Esophagus squamous epithelium (tissue), 4 donors: ENCODE results near the gene CACFD1.

Source experiments
- POLR2A ChIP-seq, 4 donors: fragments of 450-650 bp; IDR thresholded peaks; one replicate each; pipeline ENCODE4 v1.6.1; 2017; ENCODE audit warnings: antibody characterized with exemption in 4 of 4, mild to moderate bottlenecking in 4 of 4, moderate library complexity in 3 of 4
- TF ChIP-seq, protein P1 (sequence below), 6 experiments: fragments of 450-650 bp in 4 of 6; fragments of 200-600 bp in 2 of 6; sonication (generic) in 2 of 6; IDR thresholded peaks; one replicate each; pipeline ENCODE4 v1.5.1; 2016 to 2019; ENCODE audit warnings: antibody characterized with exemption in 6 of 6, mild to moderate bottlenecking in 4 of 6, moderate library complexity in 4 of 6

DNA sequence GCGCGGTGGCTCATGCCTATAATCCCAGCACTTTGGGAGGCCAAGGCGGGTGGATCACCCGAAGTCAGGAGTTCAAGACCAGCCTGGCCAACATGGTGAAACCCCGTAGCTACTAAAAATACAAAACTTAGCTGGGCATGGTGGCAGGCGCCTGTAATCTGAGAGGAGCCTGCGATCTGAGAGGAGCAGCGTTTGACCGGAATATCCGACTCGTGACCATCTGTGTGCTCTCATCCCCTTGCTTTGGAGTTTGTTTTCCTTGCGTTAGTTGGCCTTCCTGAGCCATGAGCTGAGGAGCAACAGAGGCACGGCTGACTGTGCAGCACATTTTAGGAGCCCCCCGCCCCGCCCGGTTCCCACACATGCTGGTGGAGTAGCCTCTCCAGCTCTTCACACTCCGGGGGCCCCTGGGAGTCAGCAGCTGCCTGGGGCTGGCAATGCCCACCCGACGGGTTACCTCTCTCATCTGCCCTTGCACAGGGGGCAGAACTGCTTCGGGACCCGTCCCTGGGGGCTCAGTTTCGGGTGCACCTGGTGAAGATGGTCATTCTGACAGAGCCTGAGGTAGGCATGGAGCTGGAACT, 34.6 kb upstream of the CACFD1 start:
- TF ChIP-seq, protein P1, sequence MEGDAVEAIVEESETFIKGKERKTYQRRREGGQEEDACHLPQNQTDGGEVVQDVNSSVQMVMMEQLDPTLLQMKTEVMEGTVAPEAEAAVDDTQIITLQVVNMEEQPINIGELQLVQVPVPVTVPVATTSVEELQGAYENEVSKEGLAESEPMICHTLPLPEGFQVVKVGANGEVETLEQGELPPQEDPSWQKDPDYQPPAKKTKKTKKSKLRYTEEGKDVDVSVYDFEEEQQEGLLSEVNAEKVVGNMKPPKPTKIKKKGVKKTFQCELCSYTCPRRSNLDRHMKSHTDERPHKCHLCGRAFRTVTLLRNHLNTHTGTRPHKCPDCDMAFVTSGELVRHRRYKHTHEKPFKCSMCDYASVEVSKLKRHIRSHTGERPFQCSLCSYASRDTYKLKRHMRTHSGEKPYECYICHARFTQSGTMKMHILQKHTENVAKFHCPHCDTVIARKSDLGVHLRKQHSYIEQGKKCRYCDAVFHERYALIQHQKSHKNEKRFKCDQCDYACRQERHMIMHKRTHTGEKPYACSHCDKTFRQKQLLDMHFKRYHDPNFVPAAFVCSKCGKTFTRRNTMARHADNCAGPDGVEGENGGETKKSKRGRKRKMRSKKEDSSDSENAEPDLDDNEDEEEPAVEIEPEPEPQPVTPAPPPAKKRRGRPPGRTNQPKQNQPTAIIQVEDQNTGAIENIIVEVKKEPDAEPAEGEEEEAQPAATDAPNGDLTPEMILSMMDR (IDR thresholded peaks at IDR 0.05), result no peak
- TF ChIP-seq POLR2A (IDR thresholded peaks at IDR 0.05), result no peak
